SK-N-SH (cell line): ENCODE measurements around the gene SETBP1. TPM values are rescaled to one million over a fixed set of nuclear protein-coding genes. Genes with fewer than 3 reads are reported as not detected.
A peak's percentile ranks its signal among the peaks of the same experiment; 100 is the strongest.

ENCODE experiments used
- CTCF ChIA-PET: fragments of 300-600, 350-600 bp; formaldehyde crosslinking; extraction: SDS; loops from one replicate; lab custom pipeline; 2021; lab: Yijun Ruan, JAX
- POLR2A ChIA-PET: fragments of 350-600 bp; sonication (Branson Sonifier 250); formaldehyde crosslinking; extraction: SDS; loops from one replicate; lab custom pipeline; 2020; ENCODE audit warnings: antibody characterized with exemption, inconsistent platforms; lab: Yijun Ruan, JAX
- DNase-seq: peaks from one replicate; pipeline ENCODE4 v3.0.0; 2012
- H2AFZ ChIP-seq: fragments of 200-600 bp; sonication (generic); 2 replicates; pipeline ENCODE4 v1.8.1; 2016; ENCODE audit warnings: antibody characterized with exemption, mild to moderate bottlenecking, low read depth
- H3F3A ChIP-seq: fragments of 200-600 bp; sonication (generic); replicated peaks from 2 replicates; pipeline ENCODE3; 2016; ENCODE audit warnings: antibody characterized with exemption, mild to moderate bottlenecking; ENCODE audit not compliant: insufficient read depth
- H3K27ac ChIP-seq, 2 experiments: fragments of 200-500 bp in 1 of 2; fragments of 200-600 bp in 1 of 2; sonication (Bioruptor generic) in 1 of 2; sonication (generic), shearing (Covaris generic) in 1 of 2; 2 replicates each; pipeline versions ENCODE4 v1.5.1 to v1.6.1; 2014 to 2016; ENCODE audit warnings: low read depth in 2 of 2, inconsistent platforms in 1 of 2, low read length in 1 of 2, mild to moderate bottlenecking in 1 of 2, mixed read lengths in 1 of 2
- H3K27me3 ChIP-seq: fragments of 200-600 bp; sonication (generic), shearing (Covaris generic); 2 replicates; pipeline ENCODE4 v1.6.1; 2016; ENCODE audit warnings: mixed run types; ENCODE audit not compliant: insufficient read depth
- H3K36me3 ChIP-seq, 2 experiments: fragments of 200-500 bp in 1 of 2; fragments of 200-600 bp in 1 of 2; sonication (Bioruptor generic) in 1 of 2; sonication (generic) in 1 of 2; replicated peaks in 1 of 2; 2 replicates each; pipeline versions ENCODE3 to v1.5.1; 2014 to 2016; ENCODE audit warnings: low read length in 1 of 2, mild to moderate bottlenecking in 1 of 2; ENCODE audit not compliant: insufficient read depth in 2 of 2, control insufficient read depth in 1 of 2
- H3K4me1 ChIP-seq, 2 experiments: fragments of 200-500 bp in 1 of 2; fragments of 200-600 bp in 1 of 2; sonication (Bioruptor generic) in 1 of 2; sonication (generic), shearing (Covaris generic) in 1 of 2; 2 replicates each; pipeline versions ENCODE4 v1.5.1 to v1.6.1; 2014 to 2016; ENCODE audit warnings: low read depth in 1 of 2, low read length in 1 of 2, mixed run types in 1 of 2; ENCODE audit not compliant: insufficient read depth in 2 of 2, control insufficient read depth in 1 of 2
- H3K4me2 ChIP-seq: fragments of 200-600 bp; sonication (generic), shearing (Covaris generic); 2 replicates; pipeline ENCODE4 v1.6.1; 2017; ENCODE audit warnings: mixed run types
- H3K4me3 ChIP-seq, 2 experiments: fragments of 200-500 bp in 1 of 2; fragments of 200-600 bp in 1 of 2; sonication (Bioruptor generic) in 1 of 2; sonication (generic), shearing (Covaris generic) in 1 of 2; 2 replicates each; pipeline versions ENCODE4 v1.5.1 to v1.8.1; 2014 to 2016; ENCODE audit warnings: low read depth in 2 of 2, inconsistent platforms in 1 of 2, low read length in 1 of 2, mild to moderate bottlenecking in 1 of 2, mixed read lengths in 1 of 2, moderate library complexity in 1 of 2
- H3K79me2 ChIP-seq: fragments of 200-600 bp; sonication (generic); 2 replicates; pipeline ENCODE4 v1.8.1; 2017; ENCODE audit warnings: mild to moderate bottlenecking; ENCODE audit not compliant: insufficient read depth
- H3K9ac ChIP-seq: fragments of 200-600 bp; sonication (generic); 2 replicates; pipeline ENCODE4 v1.6.1; 2017; ENCODE audit warnings: mixed run types
- H3K9me2 ChIP-seq: fragments of 200-600 bp; sonication (generic); 2 replicates; pipeline ENCODE4 v1.6.1; 2017; ENCODE audit warnings: mixed run types
- H3K9me3 ChIP-seq: fragments of 200-600 bp; sonication (generic); 2 replicates; pipeline ENCODE4 v1.6.1; 2017; ENCODE audit warnings: mixed run types, mild to moderate bottlenecking, moderate library complexity
- H4K20me1 ChIP-seq: fragments of 200-600 bp; sonication (generic); 2 replicates; pipeline ENCODE4 v1.6.1; 2017; ENCODE audit warnings: mild to moderate bottlenecking, mixed run types; ENCODE audit not compliant: insufficient read depth
- CTCF ChIP-seq: fragments of 200-600 bp; sonication (generic); IDR thresholded peaks from 2 replicates; pipeline ENCODE4 v1.6.1; 2017; ENCODE audit warnings: antibody characterized with exemption, mild to moderate bottlenecking, moderate library complexity
- ELF1 ChIP-seq: IDR thresholded peaks from 2 replicates; pipeline ENCODE4 v1.4.0; 2012
- EZH2phosphoT487 ChIP-seq: fragments of 200-600 bp; sonication (generic); IDR thresholded peaks from 2 replicates; pipeline ENCODE4 v1.6.1; 2017; ENCODE audit warnings: low read depth, mixed run types, mild to moderate bottlenecking, antibody characterized with exemption, moderate library complexity, borderline replicate concordance
- GABPA ChIP-seq: IDR thresholded peaks from 2 replicates; pipeline ENCODE4 v1.4.0; 2012; ENCODE audit warnings: low read depth, mild to moderate bottlenecking
- GATA2 ChIP-seq: sonication (generic); formaldehyde crosslinking; IDR thresholded peaks from 2 replicates; pipeline ENCODE4 v1.5.0; 2020; ENCODE audit warnings: mild to moderate bottlenecking, missing genetic modification reagents
- IRF3 ChIP-seq: fragments of 150-350 bp; IDR thresholded peaks from 2 replicates; pipeline ENCODE4 v1.6.1; 2016; ENCODE audit warnings: mild to moderate bottlenecking, low read depth, low read length
- MAX ChIP-seq: IDR thresholded peaks from 2 replicates; pipeline ENCODE4 v1.4.0; 2012; ENCODE audit warnings: low read depth
- MEF2A ChIP-seq: IDR thresholded peaks from 2 replicates; pipeline ENCODE4 v1.4.0; 2012; ENCODE audit warnings: low read depth, borderline replicate concordance
- MXI1 ChIP-seq: IDR thresholded peaks from 2 replicates; pipeline ENCODE4 v1.6.1; 2012; ENCODE audit warnings: mild to moderate bottlenecking, low read depth, low read length, improper control_type of control experiment
- NFIC ChIP-seq: IDR thresholded peaks from 2 replicates; pipeline ENCODE4 v1.4.0; 2012; ENCODE audit warnings: borderline replicate concordance
- PBX3 ChIP-seq: IDR thresholded peaks from 2 replicates; pipeline ENCODE4; 2012
- POLR2AphosphoS5 ChIP-seq: IDR thresholded peaks from 2 replicates; pipeline ENCODE4 v1.6.1; 2012; ENCODE audit warnings: low read depth, low read length
- RAD21 ChIP-seq: IDR thresholded peaks from 2 replicates; pipeline ENCODE4 v1.6.1; 2012; ENCODE audit warnings: mild to moderate bottlenecking, low read length
- RCOR1 ChIP-seq: fragments of 150-350 bp; IDR thresholded peaks from 2 replicates; pipeline ENCODE4 v1.6.1; 2017; ENCODE audit warnings: antibody characterized with exemption, low read length
- REST ChIP-seq: IDR thresholded peaks from 2 replicates; pipeline ENCODE4 v1.6.1; 2012; ENCODE audit warnings: mild to moderate bottlenecking, low read depth, low read length, moderate library complexity
- RXRA ChIP-seq: IDR thresholded peaks from 2 replicates; pipeline ENCODE4 v1.4.0; 2012; ENCODE audit warnings: low read depth, mild to moderate bottlenecking, borderline replicate concordance
- SIN3A ChIP-seq: IDR thresholded peaks from 2 replicates; pipeline ENCODE4 v1.6.1; 2012; ENCODE audit warnings: low read depth, mild to moderate bottlenecking, low read length, moderate library complexity, borderline replicate concordance
- SMC3 ChIP-seq: IDR thresholded peaks from 2 replicates; pipeline ENCODE4 v1.6.1; 2012; ENCODE audit warnings: low read depth, low read length, improper control_type of control experiment
- TEAD4 ChIP-seq: IDR thresholded peaks from 2 replicates; pipeline ENCODE4 v1.4.0; 2012; ENCODE audit warnings: mild to moderate bottlenecking, borderline replicate concordance; ENCODE audit not compliant: insufficient read depth
- USF1 ChIP-seq: IDR thresholded peaks from 2 replicates; pipeline ENCODE4 v1.4.0; 2012; ENCODE audit warnings: low read depth, borderline replicate concordance
- YY1 ChIP-seq: IDR thresholded peaks from 2 replicates; pipeline ENCODE4 v1.4.0; 2012; ENCODE audit warnings: low read depth, mild to moderate bottlenecking
- WGBS: methylation state at CpG from one replicate; pipeline ENCODE4 v1.1.6; 2017; ENCODE audit warnings: low lambda C conversion rate; 5-methylcytosine and 5-hydroxymethylcytosine counted together
- polyA plus RNA-seq, 3 experiments: library from polyadenylated mRNA; depleted of rRNA; stranded (reverse); fragments of >200 nt; gene quantifications; 2 replicates each; pipeline ENCODE4 v1.2.3, GENCODE V29; 2012

The SETBP1 gene
- polyA plus RNA-seq, 1 of the 3 experiments (the other 2 are of a cell fraction) = 3.0 TPM

GRCh38 chr18:44895176-44895798 is 214.6 kb downstream of the SETBP1 start:
- no peaks in the 10 kb centered on the region; a peak in 1 of 4 replicates for H3K4me1 ChIP-seq
- H3K27me3 ChIP-seq = no peaks in the 10 kb centered on the region
- H3K79me2 ChIP-seq = no peaks in the 10 kb centered on the region
- no peaks in the 10 kb centered on the region for H3K9me2 ChIP-seq
- ChIA-PET POLR2A (no interaction called here), CTCF (interaction anchor here (1.0 to 1.1 kb wide), 2 partner anchors 11 to 317 kb away, joined by 3 read pairs; no protein-coding TSS in a partner anchor)
- DNase-seq = peak; percentile 5
- WGBS = 45% methylated on average over 1 of the region's 1 CpG
- H3K27ac ChIP-seq = no peak overlapping the region
- H3K9ac ChIP-seq = no peak overlapping the region
- H3K9me3 ChIP-seq = no peaks in the 10 kb centered on the region
- no peak overlapping the region for H3K4me2 ChIP-seq
- no peak for TF ChIP-seq SIN3A
- TF ChIP-seq USF1 = no peak
- TF ChIP-seq ELF1 = peak; percentile 44; the same call in 1 of the 2 replicates
- TF ChIP-seq NFIC = no peak
- no peak for TF ChIP-seq GABPA
- TF ChIP-seq RXRA = no peak
- TF ChIP-seq TEAD4 = no peak
- peak; percentile 79; the same call in 1 of the 2 replicates for TF ChIP-seq YY1
- no peak for TF ChIP-seq RCOR1
- no peak for TF ChIP-seq PBX3
- no peak for TF ChIP-seq GATA2 (CRISPR knock-in tag)
- no peak for TF ChIP-seq IRF3
- TF ChIP-seq RAD21 = peak; percentile 72
- TF ChIP-seq REST = no peak
- TF ChIP-seq EZH2phosphoT487 = no peak
- no peak for TF ChIP-seq MEF2A
- TF ChIP-seq MAX = no peak
- peak; percentile 60 for TF ChIP-seq SMC3
- peak; percentile 50 for TF ChIP-seq CTCF
- TF ChIP-seq MXI1 = no peak
- TF ChIP-seq POLR2AphosphoS5 = no peak
- no peak overlapping the region for H3K4me3 ChIP-seq
- peaks cover 0 to 3% of the 10 kb centered on the region in 2 experiments for H3K36me3 ChIP-seq
- no peak overlapping the region for H2AFZ ChIP-seq
- H3F3A ChIP-seq = peaks cover 4% of the 10 kb centered on the region
- H4K20me1 ChIP-seq = no peaks in the 10 kb centered on the region
